MCF 10A (cell line): ENCODE measurements around the gene PAXX. TPM values are rescaled to one million over a fixed set of nuclear protein-coding genes. Genes with fewer than 3 reads are reported as not detected.

ENCODE experiments used
- BruUV-seq: library from RNA; stranded (reverse); fragments of 400-500 nt; replicated peaks from 2 replicates; lab custom pipeline; 2021; lab: Mats Ljungman, UMichigan
- CTCF ChIA-PET: fragments of 300-600 bp; sonication (Branson Sonifier 250); formaldehyde crosslinking; extraction: SDS; loops from one replicate; lab custom pipeline; 2021; ENCODE audit warnings: antibody characterized with exemption, inconsistent platforms; lab: Yijun Ruan, JAX
- POLR2A ChIA-PET: fragments of 300-600, 350-650 bp; sonication (Branson Sonifier 250); formaldehyde crosslinking; extraction: SDS; loops from one replicate; lab custom pipeline; 2020; ENCODE audit warnings: antibody characterized with exemption, inconsistent platforms; lab: Yijun Ruan, JAX
- DNase-seq: peaks from one replicate; pipeline ENCODE4 v3.0.0-alpha.2; 2018; ENCODE audit not compliant: unreplicated experiment
- H3K27ac Mint-ChIP-seq: one replicate; pipeline ENCODE4 v1.8.0; 2022; ENCODE audit warnings: mild to moderate bottlenecking, low read depth, mixed read lengths; ENCODE audit not compliant: unreplicated experiment
- H3K27me3 Mint-ChIP-seq: one replicate; pipeline ENCODE4 v1.8.0; 2022; ENCODE audit warnings: mixed read lengths; ENCODE audit not compliant: insufficient read depth, unreplicated experiment
- H3K36me3 Mint-ChIP-seq: one replicate; pipeline ENCODE4 v1.8.0; 2022; ENCODE audit warnings: mild to moderate bottlenecking, moderate library complexity, mixed read lengths; ENCODE audit not compliant: insufficient read depth, unreplicated experiment
- H3K4me1 Mint-ChIP-seq: one replicate; pipeline ENCODE4 v1.8.0; 2022; ENCODE audit warnings: mixed read lengths; ENCODE audit not compliant: insufficient read depth, unreplicated experiment
- H3K4me3 Mint-ChIP-seq: one replicate; pipeline ENCODE4 v1.8.0; 2022; ENCODE audit warnings: mild to moderate bottlenecking, moderate library complexity, mixed read lengths; ENCODE audit not compliant: unreplicated experiment
- H3K9me3 Mint-ChIP-seq: one replicate; pipeline ENCODE4 v1.8.0; 2022; ENCODE audit warnings: mixed read lengths; ENCODE audit not compliant: unreplicated experiment
- CTCF ChIP-seq: fragments of 200-600 bp; IDR thresholded peaks from one replicate; pipeline ENCODE4 v1.8.0; 2022; ENCODE audit warnings: antibody characterized with exemption, mild to moderate bottlenecking; ENCODE audit not compliant: unreplicated experiment
- intact Hi-C: fragments of 100-400 bp; cut with micrococcal nuclease; formaldehyde crosslinking; loops from 2 replicates; pipeline ENCODE4 v1.14.1; 2022
- total RNA-seq: library from RNA; stranded (reverse); gene quantifications from 2 replicates; pipeline ENCODE4 v1.2.3, GENCODE V29; 2022

Gene PAXX
- total RNA-seq, 1 experiment from 2014 or later: 57.9 TPM

GRCh38 chr9:137011156-137011555, 18.9 kb downstream of the PAXX start:
- ChIA-PET CTCF (no interaction called here), POLR2A (interaction anchor here (0.6 kb wide), 1 partner anchor 59 kb away, joined by 5 read pairs; the partner anchor contains the start of gene SAPCD2)
- H3K4me1 Mint-ChIP-seq: no peaks in the 10 kb centered on the region
- no peak for TF ChIP-seq CTCF
- intact Hi-C loops: no loop called here
- H3K9me3 Mint-ChIP-seq: no peaks in the 10 kb centered on the region
- no peak overlapping the region for H3K4me3 Mint-ChIP-seq
- DNase-seq: no peak
- H3K27me3 Mint-ChIP-seq: no peaks in the 10 kb centered on the region
- H3K27ac Mint-ChIP-seq: no peak overlapping the region
- peaks cover 14% of the 10 kb centered on the region for H3K36me3 Mint-ChIP-seq
- BruUV-seq: no TSS peak

- intact Hi-C loops: no loop called here
- Mint-ChIP-seq H3K4me3 (no peak overlapping the region), H3K4me1 (no peaks in the 10 kb centered on the region), H3K36me3 (peaks cover 20% of the 10 kb centered on the region), H3K27ac (no peak overlapping the region), H3K27me3 (no peaks in the 10 kb centered on the region), H3K9me3 (no peaks in the 10 kb centered on the region)
- BruUV-seq: no TSS peak
- ChIA-PET CTCF (no interaction called here), POLR2A (no interaction called here)
- no peak for TF ChIP-seq CTCF
- DNase-seq: no peak
Observed at GRCh38 chr9:137011907-137012675, 19.9 kb downstream of the PAXX start.

- Mint-ChIP-seq H3K4me3 (no peak overlapping the region), H3K9me3 (no peaks in the 10 kb centered on the region), H3K27me3 (no peaks in the 10 kb centered on the region), H3K36me3 (peaks cover 23% of the 10 kb centered on the region), H3K27ac (no peak overlapping the region), H3K4me1 (no peaks in the 10 kb centered on the region)
- BruUV-seq: no TSS peak
- CTCF ChIA-PET: no interaction called here
- POLR2A ChIA-PET: no interaction called here
- intact Hi-C loops: no loop called here
- DNase-seq: no peak
- no peak for TF ChIP-seq CTCF
Observed at GRCh38 chr9:137012694-137013570, 20.7 kb downstream of the PAXX start.

GRCh38 chr9:137013571-137013940, 21.3 kb downstream of the PAXX start:
- TF ChIP-seq CTCF: no peak
- Mint-ChIP-seq H3K27me3 (no peaks in the 10 kb centered on the region), H3K36me3 (peaks cover 23% of the 10 kb centered on the region), H3K4me1 (no peaks in the 10 kb centered on the region), H3K9me3 (no peaks in the 10 kb centered on the region), H3K4me3 (no peak overlapping the region), H3K27ac (no peak overlapping the region)
- no peak for DNase-seq
- no TSS peak for BruUV-seq
- intact Hi-C loops: no loop called here
- ChIA-PET POLR2A (no interaction called here), CTCF (no interaction called here)
